ENCODE results near the gene SLC7A7. TPM values are rescaled to one million over a fixed set of nuclear protein-coding genes. Genes with fewer than 3 reads are reported as not detected.

The SLC7A7 gene
- total and polyA plus RNA-seq, 2 of the 13 experiments (the other 11 are each of a cell fraction or from before 2014, with no cell fraction given): 0.13 to 0.63 TPM

DNA sequence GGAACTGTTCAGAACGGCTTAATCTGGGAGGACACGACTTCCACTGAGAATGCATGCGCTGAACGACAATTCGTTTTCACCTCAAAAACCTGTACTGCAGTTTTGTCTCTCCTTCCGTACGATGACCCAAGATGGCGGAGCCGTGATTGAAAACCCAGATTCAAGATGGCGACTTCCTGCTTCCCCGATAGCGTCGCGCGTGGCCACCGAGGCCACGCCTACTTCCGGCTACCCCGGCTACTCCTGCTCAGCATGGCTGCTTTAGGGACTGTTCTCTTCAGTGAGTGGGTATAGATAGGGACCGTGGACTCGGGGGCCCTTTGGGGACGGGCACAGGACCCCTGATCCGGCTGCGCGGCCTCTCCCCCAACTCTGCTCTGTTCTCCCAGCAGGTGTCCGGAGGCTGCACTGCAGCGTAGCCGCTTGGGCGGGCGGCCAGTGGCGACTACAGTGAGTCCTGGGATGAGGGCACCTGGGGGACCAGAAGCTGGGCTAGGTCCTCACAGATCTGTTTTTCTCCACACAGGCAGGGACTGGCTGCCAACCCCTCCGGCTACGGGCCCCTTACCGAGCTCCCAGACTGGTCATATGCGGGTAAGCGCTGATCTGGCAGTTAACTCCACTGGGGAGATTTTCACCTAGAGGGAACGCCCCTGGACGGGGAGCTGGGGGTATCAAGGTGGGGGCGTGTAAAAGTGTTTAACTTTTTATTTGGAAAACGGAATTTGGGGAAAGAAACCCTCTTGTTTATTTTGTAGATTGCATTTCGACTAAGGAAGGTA lies 14.6 kb upstream of the SLC7A7 start, which contains the start of gene MRPL52 (continued):
- TF ChIP-seq, protein P1, sequence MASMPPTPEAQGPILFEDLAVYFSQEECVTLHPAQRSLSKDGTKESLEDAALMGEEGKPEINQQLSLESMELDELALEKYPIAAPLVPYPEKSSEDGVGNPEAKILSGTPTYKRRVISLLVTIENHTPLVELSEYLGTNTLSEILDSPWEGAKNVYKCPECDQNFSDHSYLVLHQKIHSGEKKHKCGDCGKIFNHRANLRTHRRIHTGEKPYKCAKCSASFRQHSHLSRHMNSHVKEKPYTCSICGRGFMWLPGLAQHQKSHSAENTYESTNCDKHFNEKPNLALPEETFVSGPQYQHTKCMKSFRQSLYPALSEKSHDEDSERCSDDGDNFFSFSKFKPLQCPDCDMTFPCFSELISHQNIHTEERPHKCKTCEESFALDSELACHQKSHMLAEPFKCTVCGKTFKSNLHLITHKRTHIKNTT (CRISPR knock-in tag; IDR thresholded peaks at IDR 0.05): no peak
- peak; percentile 90 for TF ChIP-seq ZNF552 (CRISPR knock-in tag; IDR thresholded peaks at IDR 0.05; ENCODE audit: borderline replicate concordance)
- TF ChIP-seq ZNF589 (CRISPR knock-in tag; conservative IDR thresholded peaks at IDR 0.05): no peak
- peak; percentile 86; the same call in 1 of the 2 replicates for TF ChIP-seq ZNF367 (CRISPR knock-in tag; IDR thresholded peaks at IDR 0.05; ENCODE audit: borderline replicate concordance)
- TF ChIP-seq GATAD2A (CRISPR knock-in tag; IDR thresholded peaks at IDR 0.05): no peak; the same call in 1 of the 2 replicates
- TF ChIP-seq, protein P2, sequence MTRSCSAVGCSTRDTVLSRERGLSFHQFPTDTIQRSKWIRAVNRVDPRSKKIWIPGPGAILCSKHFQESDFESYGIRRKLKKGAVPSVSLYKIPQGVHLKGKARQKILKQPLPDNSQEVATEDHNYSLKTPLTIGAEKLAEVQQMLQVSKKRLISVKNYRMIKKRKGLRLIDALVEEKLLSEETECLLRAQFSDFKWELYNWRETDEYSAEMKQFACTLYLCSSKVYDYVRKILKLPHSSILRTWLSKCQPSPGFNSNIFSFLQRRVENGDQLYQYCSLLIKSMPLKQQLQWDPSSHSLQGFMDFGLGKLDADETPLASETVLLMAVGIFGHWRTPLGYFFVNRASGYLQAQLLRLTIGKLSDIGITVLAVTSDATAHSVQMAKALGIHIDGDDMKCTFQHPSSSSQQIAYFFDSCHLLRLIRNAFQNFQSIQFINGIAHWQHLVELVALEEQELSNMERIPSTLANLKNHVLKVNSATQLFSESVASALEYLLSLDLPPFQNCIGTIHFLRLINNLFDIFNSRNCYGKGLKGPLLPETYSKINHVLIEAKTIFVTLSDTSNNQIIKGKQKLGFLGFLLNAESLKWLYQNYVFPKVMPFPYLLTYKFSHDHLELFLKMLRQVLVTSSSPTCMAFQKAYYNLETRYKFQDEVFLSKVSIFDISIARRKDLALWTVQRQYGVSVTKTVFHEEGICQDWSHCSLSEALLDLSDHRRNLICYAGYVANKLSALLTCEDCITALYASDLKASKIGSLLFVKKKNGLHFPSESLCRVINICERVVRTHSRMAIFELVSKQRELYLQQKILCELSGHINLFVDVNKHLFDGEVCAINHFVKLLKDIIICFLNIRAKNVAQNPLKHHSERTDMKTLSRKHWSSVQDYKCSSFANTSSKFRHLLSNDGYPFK (CRISPR knock-in tag; IDR thresholded peaks at IDR 0.05; ENCODE audit: borderline replicate concordance): peak; percentile 96

Data from HepG2 (cell line).